GM19035 (cell line): ENCODE results near the gene EFR3B.

Experiments
- ATAC-seq: cut with Tn5 transposase; IDR thresholded peaks from one replicate; pipeline ENCODE4 v1.9.1; 2021; ENCODE audit not compliant: unreplicated experiment

The EFR3B gene

DNA sequence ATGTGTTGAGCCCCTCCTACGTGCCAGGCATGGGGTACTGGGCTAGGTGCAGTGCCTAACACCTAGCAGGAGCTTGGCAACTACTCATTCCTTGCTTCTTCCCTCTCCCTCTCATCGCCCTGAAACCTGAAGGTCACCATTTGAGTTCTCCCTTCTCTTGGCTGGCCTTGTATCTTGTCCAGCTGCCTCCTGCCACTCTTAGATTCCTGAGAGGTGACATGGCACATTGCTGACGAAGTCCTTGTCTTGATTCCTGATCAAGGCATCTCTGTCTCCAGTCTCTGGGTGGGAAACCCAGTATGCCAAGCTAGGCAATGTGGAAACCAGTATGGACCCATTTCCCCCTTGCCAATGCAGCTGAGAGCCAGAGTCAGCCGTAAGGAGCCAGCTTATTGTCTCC is 9.0 kb upstream of the EFR3B start:
- no peak for ATAC-seq

DNA sequence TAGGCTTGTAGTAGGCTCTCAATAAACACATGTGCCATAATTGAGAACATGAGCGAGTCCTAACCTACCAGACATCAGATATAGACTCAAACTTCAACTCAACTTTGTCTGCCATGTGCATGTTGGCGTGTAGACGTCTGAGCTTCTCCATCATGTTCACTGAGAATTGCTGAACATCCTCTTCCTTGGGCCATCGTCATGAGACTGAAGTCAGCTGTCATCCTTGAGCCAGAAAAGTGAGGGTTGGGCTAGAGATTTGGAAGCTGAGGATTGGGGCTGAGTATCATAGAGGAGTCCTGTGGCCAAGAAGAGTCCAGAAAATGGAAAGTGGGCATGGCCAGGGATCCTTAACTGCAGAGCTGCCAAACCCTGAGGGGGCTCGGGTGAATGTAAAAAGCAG is 7.8 kb upstream of the EFR3B start:
- ATAC-seq, result no peak

DNA sequence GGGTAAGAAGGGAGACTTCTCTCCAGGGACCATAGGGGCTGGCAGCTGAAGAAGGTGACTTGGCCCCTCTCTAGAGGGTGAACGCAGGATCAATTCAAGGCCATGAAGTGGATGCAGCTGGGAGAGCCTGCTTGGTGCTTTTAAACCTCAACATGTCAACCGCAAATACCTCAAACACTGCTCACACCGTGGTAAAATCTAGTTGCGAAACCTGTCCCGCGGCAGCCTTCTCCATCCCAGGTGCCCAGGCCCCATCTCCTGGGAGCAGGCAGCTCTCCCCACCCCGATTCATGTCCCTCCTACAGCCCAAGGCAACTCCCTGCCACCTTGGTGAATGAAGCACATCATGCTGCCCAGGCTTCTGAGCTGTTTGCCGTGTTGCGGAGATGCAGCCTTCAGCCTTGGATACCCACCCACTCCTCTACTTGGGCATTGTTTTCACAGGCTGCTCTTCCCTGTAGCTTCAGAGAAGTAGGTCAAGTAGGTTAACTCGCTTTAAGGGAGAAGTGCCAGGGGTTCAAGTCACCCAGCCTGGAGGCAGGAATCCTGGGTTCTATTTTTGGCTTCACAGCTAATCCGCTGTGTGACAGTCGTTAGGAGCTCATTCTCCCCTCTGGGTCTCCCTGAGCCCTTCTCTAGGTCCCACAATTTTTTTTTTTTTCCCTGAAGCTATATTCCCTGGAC is 6.2 kb upstream of the EFR3B start:
- ATAC-seq, result no peak

DNA sequence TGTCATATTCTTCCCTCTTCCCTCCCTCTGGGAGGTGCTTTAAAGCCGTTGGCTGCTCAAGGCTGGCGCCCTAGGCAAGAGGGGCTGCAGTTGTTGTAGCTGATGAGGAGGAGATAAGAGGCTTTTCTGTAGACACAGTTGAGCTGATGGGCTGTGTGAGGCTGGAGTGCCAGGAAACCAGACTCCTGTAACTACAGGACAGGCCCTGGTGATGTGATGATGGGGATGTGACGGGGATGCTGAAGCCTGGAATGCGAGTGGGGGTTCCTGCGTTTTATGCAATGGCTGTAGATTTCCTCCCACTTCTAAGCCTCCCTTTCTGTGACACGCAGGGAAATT is 5.7 kb upstream of the EFR3B start:
- ATAC-seq, result no peak

DNA sequence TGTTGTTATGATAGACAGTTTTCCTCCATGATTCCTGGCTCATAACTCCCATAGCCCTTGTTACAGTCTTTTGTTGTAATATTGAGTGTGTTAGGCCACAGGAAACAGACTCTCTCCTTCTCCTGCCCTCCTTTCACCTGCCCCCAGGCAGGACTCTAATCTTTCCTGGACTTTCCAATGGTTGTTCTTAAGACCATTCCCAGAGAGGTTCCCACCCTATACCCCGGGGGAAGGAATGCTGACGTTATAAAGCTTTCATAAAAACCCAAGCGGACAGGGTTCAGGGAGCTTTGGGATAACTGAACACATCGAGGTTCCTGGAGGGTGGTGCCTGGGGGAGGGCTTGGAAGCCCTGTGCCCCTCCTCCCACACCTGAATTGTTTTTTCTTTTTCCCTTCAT is 2.8 kb upstream of the EFR3B start:
- no peak for ATAC-seq

DNA sequence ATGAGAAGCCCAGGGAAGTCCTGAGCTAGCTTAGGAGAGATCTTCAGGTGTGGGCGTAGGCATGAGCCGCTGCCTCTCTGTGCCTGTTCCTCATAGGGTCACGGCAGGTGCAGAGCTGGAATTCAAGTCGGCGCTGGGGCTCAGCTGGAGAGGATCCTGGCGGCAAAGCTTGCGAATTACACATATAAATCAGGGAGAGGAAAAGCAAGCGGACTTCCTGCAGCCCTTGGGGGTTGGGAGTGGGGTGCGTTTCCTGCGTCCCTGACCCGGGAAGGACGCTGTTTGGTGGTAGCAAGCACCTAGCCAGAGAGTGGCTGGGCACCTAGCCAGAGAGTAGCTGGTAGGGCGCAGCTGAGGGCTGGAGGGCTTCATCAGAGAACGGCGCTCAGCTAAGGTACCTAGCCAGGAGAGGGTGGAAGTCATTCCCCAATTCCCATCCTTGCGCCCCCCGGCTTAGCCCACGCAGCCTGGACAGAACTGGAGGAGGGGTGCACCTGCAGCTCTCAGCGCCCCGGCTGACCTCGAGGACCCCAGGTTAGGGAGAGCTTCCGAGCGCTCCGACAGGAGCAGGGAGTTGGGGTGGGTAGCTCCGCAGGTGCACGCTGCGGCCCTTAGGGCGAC is 459 bp upstream of the EFR3B start:
- ATAC-seq, result no peak

DNA sequence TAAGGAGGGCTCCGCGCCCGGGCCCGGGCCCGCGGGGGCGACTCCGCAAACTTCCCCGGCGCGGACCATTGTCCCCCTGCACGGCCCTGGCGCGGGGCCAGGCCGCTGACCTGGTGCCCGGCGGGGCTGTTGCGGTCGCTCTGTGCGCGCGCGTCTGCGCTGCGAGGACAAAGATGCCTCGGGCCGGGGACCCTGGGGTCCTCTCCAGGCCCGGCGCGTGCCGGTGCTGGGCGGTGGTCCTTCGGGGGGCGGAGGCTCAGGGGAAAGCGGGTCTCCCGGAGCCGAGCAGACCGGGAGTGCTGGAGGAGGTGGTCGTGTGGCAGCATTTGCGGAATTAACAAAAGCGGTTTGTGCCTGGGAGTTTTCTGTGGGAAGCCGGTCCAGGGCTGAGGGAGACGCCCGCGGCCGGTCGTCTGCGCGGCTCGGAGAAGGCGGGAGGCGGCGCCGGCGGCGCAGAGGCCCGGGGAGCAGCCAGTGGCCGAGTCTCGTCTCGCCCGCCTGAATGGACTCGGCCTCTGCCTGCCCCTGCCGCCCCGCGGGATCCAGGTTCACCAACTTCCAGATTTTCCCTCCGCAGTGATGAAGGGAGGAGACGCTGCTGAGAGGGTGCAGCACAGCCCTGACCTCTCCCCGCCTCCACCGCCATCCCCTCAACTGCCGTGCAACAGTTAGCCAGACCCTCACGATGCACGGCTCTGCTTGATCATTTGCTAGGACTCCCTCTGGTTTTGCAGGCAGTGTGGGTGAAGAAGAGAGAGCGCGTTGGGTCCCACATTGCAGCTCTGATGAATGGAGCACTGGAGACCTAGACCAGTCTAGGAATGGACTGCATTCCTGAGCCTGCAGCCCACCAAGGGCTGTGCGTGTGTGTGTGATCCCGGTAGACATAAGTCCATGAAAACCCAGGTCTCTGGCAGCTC is 705 bp downstream of the EFR3B start:
- ATAC-seq, result peak; percentile 15

DNA sequence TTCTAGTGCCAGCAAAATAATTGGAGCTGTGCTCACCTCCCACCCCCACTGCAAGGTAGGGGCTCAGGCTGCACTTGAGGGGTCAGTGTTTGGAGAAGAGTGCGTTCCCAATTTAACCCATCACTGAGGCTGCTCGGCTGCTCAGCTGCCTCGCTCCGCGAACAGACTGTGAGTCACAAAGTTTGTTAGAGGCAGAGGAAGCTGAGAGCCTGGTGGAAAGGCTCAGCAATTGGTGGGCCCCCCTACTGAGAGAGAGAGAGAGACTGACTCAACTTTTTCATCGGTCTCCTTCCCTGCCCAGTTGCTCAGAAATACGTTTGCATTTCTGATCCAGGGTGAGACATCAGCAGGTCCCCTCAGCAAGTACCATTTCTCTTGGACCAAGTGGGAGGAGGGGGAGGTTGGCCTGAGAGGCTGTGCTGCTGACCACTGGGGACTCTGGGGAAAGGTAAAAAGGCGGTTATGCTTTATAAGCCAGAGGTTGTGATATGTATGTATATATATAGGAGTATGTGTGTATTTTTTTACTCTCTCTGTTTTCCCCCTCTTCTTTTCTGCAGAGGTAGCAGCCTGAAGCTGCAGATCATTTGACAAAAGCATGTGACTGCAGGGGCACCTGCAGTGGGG is 1.5 kb downstream of the EFR3B start:
- no peak for ATAC-seq

DNA sequence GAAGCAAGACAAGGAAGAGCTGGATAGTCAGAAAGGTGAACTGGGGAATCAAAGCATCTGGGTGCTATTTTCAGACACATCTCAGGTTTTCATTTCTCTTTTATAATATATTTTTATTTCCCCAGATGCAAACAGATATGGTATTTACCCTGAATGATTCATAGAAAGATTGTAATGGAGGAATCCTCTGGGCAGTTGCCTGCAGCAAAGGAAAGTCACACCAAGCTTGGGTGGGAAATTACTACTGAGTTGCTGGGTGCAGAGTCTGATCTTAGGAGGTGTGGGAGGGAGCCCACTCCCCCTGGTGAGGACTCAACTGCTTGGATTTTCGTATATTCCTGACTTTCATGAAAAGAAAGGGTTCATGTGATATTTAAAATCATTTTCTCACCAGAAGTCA is 2.1 kb downstream of the EFR3B start:
- no peak for ATAC-seq

DNA sequence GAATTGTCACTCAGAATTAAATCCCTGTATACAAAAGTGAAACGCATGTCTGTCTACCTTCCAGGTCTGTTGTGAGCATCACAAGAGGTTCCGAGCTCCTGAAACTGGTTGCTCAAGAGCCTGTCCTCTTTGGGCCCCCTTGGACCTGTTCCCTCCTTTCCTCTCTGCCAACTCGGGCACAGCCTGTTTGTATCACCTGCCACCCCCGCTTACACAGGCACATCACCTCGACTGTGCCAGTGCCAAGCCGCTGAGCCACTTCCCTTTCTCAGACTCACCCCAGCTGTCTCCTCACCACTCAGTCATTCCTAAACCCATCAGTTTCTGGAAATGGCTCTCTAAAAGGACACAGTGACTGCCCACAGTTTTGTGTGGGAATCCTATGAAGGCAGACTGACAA is 3.1 kb downstream of the EFR3B start:
- ATAC-seq, result no peak

DNA sequence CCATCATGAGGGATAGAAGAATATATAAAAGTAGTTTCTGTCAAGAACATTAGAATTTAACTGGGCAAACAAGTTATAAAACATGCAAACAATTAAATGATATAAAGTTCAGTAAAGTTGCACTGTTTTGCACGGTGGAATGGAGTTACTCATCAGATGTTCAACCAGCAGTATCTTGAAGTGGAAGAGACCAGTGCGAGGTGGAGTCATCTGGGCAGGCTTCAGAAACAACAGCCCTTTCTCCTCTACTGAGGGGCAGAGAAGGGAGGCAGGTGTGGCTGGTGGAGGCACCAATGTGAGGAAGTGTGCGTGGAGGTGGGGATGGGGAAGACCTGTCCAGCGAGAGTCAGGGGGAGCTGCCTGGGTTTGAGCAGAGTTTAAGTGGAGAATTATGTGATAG is 7.5 kb downstream of the EFR3B start:
- no peak for ATAC-seq

DNA sequence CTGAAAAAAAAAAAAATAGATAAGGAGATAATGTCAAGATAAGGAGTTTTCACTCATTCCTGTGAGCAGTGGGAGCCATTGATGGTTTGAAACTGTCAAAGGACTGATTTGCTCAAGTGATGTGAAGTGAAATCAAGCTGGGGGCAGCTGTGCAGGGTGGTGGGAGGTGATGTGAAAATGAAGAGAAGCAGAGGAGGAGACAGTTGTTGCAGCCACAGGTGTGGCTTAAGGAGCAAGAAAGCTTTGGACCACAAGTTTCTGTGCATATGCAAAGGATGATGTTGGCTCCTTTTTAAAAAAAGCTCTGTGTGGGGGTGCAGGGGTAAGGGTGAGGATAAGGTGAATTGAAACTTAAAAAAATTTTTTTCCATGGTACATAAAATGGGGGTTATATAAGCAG is 8.3 kb downstream of the EFR3B start:
- no peak for ATAC-seq

DNA sequence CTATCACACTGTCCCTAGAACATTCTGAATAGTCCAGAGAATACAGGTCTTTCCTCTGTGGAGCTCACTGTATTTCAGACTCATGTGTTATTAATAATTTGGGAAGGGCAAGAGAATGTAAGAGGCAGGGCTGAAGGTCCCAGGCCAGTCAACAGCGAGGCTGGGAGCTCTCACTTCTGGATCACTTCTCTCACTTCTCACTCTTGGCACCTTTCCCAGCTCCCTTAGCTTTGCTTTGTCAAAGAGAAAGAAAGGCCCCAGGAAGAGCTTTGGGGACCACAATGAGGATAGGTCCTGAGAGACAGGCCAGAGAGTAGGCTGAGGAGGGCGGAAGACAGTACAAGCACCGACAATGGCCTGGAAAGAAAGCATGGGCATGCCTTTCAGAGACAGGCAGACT is 11.2 kb downstream of the EFR3B start:
- ATAC-seq, result no peak

DNA sequence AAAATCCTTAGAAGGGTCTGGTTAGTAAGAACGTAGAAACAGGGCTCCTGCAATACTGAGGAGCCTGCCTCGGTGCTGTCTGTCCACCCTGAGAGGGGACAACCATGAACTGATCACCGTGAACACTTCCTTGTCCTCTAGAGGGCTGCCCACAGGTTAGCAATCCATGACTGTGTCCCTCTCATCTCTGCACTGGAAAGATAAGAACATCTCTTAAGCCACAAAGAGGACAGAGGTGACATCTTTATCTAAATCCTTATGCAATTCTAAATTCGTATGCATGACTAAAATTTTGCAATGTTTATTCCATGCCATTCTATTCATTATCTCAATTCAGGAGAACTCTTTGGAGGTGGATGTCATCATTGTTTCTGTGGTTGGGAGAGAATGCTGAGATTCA is 12.8 kb downstream of the EFR3B start:
- ATAC-seq, result no peak

DNA sequence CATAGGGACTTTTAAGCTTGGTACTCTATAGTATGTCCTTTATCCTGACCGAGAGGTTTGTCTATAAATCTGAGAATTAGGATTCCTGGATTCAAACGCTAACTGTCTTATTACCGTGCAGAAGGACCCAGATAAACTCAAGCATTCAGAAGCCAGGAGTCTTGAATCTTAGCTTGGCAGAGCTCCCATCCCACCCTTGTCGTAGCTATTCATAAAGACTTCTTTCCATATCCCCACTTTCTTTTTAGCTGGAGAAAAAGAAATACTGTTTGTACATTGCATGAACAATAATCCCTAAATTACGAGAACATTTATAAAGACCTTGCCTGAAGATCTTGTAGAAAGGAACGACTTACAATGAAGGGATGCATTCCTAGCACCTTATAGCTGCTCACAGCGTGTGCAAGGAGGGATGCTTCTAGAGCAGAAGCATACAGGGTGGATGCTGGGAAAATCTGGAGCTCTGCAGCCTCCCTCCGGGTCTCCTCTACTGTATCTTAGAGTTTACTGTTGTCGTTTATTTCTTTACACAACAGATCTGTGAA is 13.6 kb downstream of the EFR3B start:
- no peak for ATAC-seq

DNA sequence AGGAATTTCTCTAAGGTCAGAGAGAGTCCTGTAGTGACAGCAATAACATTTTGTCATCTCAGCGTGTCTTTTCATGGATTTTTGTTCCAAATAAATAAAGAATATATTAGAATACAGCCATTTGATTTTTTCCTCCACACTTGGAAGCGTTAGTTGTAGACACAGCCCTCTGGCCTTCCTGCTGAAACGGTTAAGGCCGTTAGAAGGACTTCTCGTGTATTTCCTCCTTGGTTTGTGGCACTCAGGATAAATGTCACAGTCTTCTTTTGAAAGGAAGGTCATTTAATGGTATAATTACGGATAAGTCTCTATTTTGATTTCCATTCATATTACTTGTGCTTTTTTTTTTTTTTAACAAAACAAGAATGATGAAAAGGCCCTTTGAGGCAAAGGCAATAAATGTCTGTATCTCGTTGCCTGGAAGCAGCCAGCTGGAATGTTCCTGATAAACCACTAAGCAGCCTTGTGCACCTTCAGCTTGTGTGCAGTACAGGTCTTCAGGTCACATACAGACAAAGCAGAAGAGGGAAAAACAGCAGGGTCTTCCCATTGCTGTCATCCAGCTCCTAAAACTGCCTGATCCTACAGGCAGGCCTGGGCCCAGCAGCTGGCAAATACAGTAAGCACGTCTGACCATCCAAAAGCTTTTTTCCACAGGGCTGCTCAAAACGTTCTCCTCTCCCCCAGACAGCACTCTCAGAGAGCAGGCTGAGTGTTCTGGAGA is 14.4 kb downstream of the EFR3B start:
- no peak for ATAC-seq

DNA sequence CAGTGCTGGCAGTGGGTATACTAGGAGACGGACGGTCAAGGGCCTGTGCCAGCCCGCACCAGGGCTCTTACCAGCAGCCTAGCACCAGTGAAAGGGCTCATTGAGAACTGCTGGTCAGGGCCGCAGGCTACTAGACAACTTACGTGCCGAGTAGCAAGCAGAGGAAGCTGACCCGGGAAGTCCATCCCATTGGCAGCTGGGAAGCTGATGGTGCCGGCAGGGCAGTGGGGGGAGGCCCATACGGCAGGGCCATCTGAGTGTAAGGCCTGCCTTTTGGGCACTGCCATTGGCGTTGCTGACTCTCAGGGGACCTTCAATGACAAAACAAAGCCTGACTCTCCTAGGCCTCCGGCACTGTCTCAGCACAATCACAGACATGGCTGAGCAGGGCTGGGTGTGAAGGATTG is 20.6 kb downstream of the EFR3B start:
- ATAC-seq, result no peak

DNA sequence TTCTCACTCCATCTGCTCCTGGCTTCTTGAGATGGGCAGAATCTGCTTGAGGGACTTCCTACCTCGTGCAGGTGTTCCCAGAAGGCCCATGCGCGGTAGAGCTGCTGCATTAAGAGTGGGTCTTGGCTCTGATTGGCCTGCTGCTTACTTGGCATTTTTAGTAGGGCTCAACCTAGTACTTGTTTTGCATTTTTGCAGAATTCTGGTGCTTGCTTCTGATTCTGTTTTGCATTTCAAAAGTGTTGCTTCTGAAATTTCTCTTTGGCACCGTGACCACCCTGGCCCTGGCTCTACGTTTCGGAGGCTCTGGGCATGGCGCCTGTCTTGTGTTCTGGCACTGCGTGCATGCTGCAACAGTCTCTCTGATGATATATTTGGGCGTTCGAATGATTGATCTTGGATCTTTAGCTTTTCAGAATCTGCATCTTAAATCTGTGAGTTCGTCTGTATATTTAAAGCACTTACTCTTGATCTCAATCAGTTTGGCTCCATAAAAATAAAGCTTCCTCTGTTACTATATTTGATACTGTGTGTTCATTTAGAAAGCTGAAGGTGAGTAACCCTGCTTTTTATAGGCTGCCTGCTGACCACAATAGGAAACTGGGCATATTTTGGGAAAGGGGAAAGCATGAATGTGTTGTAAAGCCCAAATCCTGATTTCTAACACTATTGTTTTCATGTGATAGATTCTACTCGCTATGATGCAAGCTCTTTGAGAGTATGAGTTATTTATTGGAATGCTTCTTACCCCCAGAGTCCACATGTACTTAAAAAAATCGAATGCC is 22.2 kb downstream of the EFR3B start:
- no peak for ATAC-seq

DNA sequence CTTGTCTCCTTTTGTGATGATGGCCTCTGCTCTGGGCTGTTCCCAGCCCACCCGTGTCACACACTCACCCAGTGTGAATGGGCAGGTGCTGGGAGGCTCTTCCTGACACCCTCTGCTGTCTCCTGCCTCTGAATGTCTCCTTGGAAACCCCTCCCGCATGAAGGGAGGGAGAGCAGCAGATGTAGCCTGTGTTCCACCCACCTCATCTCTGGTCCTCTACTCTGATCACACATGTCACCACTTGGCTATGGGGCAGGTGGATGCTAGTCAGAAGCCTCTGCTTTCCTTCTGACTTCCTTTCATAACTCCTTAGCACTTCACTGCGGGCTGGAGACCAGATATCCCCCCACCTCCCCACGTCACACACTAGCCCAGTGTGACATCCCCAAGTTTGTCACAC is 23.9 kb downstream of the EFR3B start:
- ATAC-seq, result no peak

DNA sequence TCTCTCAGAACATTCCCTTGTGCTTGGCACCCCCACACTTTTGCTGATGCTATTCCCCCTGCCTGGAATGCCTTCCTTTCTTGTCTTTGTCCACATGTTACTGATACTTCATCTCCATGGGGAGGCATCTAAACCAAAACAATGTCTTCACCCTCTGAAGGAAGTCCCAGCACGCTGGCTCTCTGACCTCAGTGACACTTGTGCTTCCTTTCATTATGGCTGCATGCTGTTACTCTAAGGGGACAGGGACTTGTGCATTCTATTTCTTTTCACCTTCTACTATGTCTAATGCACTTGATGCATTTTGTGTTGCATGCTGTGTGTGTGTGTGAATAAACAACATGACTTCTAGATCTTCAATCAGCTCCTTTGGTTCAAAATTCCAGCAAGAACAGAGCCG is 24.6 kb downstream of the EFR3B start:
- no peak for ATAC-seq
